Inflammatory macrophage treated with lipopolysaccharide for 4 hours (primary cell): ENCODE data around the gene CLPTM1L.

ENCODE experiments used
- DNase-seq: peaks from one replicate; pipeline ENCODE4 v3.0.0-alpha.2; 2020

CLPTM1L gene

GRCh38 chr5:1325191-1325741 is 19.6 kb downstream of the CLPTM1L start:
- no peak for DNase-seq

DNA sequence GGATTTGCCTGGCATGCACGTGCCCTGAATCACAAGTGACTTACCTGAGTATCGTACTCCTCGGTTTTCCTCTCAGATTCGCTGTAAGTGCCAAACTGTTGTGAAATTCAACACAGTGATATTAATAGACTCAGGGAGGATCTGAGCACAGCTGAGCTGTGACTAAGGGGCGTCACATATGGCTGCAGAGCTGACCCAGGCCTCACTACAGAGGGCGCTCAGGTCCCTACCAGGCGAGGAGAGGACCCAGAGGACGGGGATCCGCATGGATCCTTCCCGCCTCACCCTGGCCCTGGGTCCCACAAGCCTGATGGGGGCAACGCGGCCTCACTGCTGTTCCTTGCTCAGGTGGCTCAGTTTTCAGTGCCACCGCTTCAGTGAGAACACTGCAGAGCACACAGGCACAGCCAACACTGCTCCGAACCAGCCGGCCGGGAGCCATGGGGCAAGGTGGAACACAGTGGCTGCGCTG is 20.1 kb downstream of the CLPTM1L start:
- no peak for DNase-seq

GRCh38 chr5:1324301-1324700 is 20.6 kb downstream of the CLPTM1L start:
- DNase-seq, result no peak

GRCh38 chr5:1323803-1324173 is 21.1 kb downstream of the CLPTM1L start:
- DNase-seq, result no peak

- DNase-seq, result no peak
Observed at GRCh38 chr5:1322955-1323802, 21.7 kb downstream of the CLPTM1L start.

- DNase-seq, result no peak
Observed at GRCh38 chr5:1322036-1322900, 22.6 kb downstream of the CLPTM1L start.

GRCh38 chr5:1321576-1321975 is 23.3 kb downstream of the CLPTM1L start:
- no peak for DNase-seq

DNA sequence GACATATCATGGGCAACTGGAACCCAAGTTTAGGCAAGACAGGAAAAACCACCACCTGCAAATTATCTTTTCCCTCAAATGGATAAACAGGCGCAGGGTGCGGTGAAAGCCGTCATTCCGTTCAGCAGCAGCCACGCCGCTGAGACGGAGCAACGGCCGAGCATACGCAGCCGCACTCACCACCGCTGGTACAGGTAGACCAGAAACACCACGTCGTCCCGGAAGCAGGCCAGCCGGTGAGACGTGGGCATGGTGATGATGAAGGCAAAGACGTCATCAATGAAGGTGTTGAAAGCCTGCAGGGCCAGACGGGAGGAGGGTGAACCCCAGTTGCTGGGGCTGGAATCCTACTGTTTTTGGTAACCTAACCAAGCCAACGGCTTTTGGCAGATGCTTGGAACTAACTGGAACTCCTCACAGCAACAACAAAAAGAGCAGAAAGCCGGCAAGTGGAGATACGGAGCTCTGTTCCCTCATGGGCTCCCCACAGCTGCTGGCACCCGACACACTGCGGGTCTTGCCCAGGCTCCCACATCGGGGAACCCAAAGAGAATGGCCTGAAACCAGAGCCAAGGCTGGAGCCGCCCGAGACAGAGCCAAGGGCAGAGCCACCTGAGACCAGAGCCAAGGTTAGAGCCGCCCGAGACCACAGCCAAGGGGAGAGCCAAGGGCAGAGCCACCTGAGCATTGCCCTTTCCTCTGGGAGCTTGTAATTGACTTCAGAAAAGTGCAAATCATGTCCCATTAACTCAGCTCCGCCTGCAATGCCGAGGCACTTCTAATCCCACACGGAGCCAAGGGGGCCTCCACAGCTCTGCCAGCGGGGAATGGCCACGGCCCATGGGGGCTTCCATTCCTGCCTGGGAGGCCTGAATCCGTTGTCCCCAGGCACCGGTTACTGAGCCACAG is 24.2 kb downstream of the CLPTM1L start:
- no peak for DNase-seq

DNA sequence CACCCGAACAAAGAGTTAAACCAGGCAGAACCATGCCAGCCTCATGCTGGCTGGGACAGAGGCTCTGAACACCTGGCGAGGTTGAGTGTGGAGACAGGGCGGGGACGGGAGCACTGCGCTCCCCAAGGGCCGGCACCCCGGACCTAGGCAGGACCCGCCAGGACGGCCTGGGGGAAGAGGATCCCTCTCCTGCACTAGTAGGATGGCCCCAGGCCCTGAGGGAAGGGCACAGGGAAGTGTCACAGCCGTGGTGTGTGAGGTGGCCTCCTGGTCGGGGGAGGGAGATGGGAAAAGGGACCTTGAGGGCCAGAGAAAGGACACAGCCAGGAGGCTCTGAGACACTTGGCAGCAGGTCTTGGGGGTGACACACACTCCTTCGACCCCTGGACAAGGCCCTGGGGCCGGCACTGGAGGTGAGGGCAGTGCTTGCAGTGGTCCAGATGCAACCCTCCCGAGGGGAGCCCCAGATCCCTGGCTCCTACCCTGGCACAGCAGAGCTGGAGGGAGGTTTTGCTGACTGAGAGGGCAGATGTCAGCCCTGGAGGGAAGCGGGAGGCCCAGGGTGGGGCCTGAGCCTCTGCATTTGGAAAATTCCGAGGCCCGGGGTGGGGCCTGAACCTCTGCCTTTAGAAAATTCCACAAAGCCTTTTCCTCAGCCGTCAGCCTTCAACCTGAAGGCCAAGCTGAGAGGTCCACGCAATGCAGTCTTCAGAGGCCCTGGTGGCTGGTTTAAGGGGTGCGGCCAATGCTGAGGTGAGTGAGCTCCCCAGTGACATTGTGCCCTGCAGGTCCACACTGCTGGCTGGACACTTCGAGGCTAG is 25.3 kb downstream of the CLPTM1L start:
- no peak for DNase-seq

DNA sequence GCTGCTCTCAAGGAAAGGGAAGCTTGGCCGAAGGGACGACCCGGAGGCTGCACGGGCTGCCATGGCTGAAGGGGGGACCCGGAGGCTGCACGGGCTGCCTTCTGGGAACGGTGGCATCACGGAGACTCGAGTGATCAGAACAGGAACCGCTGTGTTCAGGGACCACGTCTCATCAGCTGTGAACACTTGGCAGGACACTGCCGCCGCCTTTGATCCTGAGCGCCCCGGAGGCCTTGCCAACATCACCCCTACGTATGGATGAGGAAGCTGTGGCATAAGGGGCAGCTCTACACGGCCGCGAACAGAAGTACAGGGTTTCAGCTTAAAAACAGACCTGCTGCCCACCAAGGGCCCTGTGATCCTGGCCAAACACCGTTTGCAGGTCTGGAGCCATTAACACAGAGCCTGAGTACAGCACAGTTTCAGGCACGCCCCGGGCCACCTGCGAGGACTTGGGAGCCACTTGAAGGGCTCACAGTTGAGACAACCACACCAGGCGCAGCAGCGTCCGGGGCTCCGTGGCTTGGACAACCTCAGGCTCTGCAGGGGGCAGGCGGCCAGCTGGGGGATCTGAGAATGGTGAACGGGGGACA is 26.1 kb downstream of the CLPTM1L start:
- no peak for DNase-seq

GRCh38 chr5:1317921-1318565 is 26.9 kb downstream of the CLPTM1L start:
- no peak for DNase-seq

GRCh38 chr5:1316588-1317340 is 28.1 kb downstream of the CLPTM1L start:
- DNase-seq, result no peak

GRCh38 chr5:1315709-1316587 is 29.0 kb downstream of the CLPTM1L start:
- no peak for DNase-seq

DNA sequence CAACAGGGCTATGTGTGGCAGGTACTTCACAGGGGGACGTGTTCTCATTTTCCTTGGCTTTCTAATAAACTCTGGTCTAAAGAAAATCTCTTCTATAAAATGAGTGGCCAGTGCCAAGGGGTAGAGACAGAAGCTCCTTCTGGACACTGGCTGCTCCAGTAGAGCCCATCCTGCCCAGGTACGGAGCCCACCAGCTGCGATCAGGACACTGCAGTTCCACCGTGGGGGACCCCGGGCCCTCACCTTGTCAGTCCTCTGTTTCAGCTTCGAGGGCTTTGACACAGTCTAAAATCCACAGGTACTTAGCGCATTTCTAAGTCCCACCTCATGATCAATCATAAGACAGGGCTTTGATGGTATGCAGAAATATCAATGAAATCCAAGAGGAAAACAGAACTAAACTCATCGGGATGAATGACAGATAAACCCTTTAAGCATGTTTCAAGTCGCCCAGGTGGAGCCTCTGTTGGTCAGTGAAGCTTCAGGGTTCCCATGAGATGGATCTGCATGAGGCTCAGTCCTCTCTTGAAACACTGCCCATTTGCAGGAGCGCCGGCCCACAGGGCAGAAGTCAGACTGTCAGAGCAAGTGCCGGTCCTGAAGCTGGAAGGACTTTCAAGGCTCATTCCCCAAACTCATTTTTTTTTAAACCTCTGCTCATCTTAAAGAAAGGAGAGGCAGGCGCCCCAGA is 29.7 kb downstream of the CLPTM1L start:
- no peak for DNase-seq

DNA sequence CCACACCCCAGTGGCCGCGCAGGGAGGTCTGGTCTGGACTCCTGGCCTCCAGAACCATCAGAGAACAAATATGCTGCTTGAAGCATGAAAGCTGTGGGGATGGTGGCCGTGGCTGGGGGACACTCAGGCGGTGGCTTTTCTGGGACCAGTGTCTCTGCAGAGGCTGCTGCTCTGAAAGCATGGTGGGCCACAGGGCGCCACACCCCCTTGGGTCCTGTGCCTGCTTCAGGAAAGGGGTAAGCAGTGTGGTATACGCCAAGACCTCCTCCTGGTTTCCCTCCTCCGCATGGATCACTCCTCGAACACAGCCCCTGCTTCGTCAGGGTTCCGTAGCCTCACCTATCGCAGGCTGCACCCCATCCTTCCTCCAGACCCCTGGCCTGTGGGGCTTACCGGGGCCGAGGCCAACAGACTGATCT is 30.3 kb downstream of the CLPTM1L start:
- no peak for DNase-seq

DNA sequence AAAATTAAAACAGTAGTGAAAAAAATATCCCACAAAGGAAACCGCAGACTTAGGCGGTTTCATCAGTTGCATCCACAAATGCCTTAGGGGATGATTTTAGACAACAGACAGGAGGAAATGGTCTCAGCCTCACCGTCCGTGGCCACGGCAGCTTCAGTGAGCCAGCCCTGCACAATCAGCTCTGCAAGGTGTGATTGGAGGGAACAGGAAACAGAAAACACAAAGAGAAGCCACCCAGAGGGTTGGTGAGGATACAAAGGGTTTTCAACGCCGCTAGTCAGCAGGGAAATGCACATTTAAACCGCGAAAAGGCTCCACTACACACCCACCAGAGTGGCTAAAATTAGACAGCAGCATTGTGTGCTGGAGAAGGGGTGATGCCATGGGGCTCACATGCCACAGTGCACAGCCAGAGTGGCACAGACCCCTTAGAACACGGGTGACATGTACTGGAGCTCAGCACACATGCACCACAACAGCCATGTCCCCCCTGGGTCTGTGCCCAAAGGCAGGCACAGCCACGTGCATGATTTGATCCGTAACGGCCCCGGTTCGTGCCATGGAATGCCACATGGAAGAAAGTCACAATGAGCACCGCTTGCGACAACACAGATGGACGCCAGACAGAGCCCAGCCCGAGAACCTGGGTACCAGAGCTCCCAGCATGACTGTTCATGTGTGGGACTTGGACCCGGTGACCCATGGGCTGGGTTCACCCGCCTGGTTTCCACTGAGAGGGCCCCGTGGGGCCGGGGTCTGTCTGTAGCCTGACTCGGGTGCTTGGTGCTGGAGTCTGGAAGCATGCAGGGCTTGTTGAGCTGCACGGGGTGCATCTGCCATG is 31.7 kb downstream of the CLPTM1L start:
- peak; percentile 0 for DNase-seq

GRCh38 chr5:1312206-1312605 is 32.7 kb downstream of the CLPTM1L start:
- no peak for DNase-seq
